Activated naive CD8-positive, alpha-beta T cell treated with anti-CD3 and anti-CD28 coated beads, Interleukin-2, amount 10 ng/mL, durations not matched to agents 7 days and 5 days (primary cell): ENCODE results near the gene RPUSD2. TPM values are rescaled to one million over a fixed set of nuclear protein-coding genes. Genes with fewer than 3 reads are reported as not detected.

Experiments
- ATAC-seq: fragments of 150-1000 bp; cut with Tn5 transposase; one replicate; pipeline ENCODE4 v1.10.0; 2021; ENCODE audit warnings: low read depth, moderate library complexity
- POLR2A ChIA-PET: fragments of 350-600 bp; sonication (Branson Sonifier 250); formaldehyde crosslinking; loops from one replicate; lab custom pipeline; 2021; ENCODE audit warnings: antibody characterized with exemption; lab: Charles Lee
- DNase-seq: peaks from one replicate; pipeline ENCODE4 v3.0.0; 2021
- H3K27ac Mint-ChIP-seq: one replicate; pipeline ENCODE4 v1.8.0; 2022; ENCODE audit warnings: mild to moderate bottlenecking, mixed read lengths
- H3K27me3 Mint-ChIP-seq: one replicate; pipeline ENCODE4 v1.8.0; 2022; ENCODE audit warnings: mild to moderate bottlenecking, moderate library complexity, mixed read lengths
- H3K36me3 Mint-ChIP-seq: one replicate; pipeline ENCODE4 v1.8.0; 2021; ENCODE audit warnings: mild to moderate bottlenecking, mixed read lengths
- H3K4me1 Mint-ChIP-seq: one replicate; pipeline ENCODE4 v1.8.0; 2021; ENCODE audit warnings: mixed read lengths
- H3K4me3 Mint-ChIP-seq: one replicate; pipeline ENCODE4 v1.8.0; 2022; ENCODE audit warnings: mild to moderate bottlenecking, moderate library complexity, mixed read lengths
- H3K9me3 Mint-ChIP-seq: one replicate; pipeline ENCODE4 v1.8.0; 2021; ENCODE audit warnings: mixed read lengths
- total RNA-seq, 2 experiments: library from RNA; stranded (reverse); gene quantifications; one replicate each; pipeline ENCODE4 v1.2.3, GENCODE V29; 2021

Gene RPUSD2
- total RNA-seq, 2 experiments from 2014 or later = 15.8 to 17.7 TPM

- Mint-ChIP-seq H3K27ac (no peak overlapping the region), H3K4me1 (peaks cover 12% of the 10 kb centered on the region), H3K27me3 (no peaks in the 10 kb centered on the region), H3K4me3 (no peak overlapping the region), H3K9me3 (no peaks in the 10 kb centered on the region), H3K36me3 (peaks cover 16% of the 10 kb centered on the region)
- ATAC-seq (no peak), DNase-seq (no peak)
- POLR2A ChIA-PET = no interaction called here
Measured at GRCh38 chr15:40600956-40601355, 31.9 kb downstream of the RPUSD2 start.

GRCh38 chr15:40603935-40604334 is 34.8 kb downstream of the RPUSD2 start:
- H3K27me3 Mint-ChIP-seq = no peaks in the 10 kb centered on the region
- ATAC-seq (no peak), DNase-seq (no peak)
- H3K9me3 Mint-ChIP-seq = no peaks in the 10 kb centered on the region
- H3K4me1 Mint-ChIP-seq = peaks cover 6% of the 10 kb centered on the region
- peaks cover 17% of the 10 kb centered on the region for H3K36me3 Mint-ChIP-seq
- POLR2A ChIA-PET = no interaction called here
- H3K4me3 Mint-ChIP-seq = no peak overlapping the region
- H3K27ac Mint-ChIP-seq = no peak overlapping the region

GRCh38 chr15:40613080-40613479 is 44.0 kb downstream of the RPUSD2 start:
- POLR2A ChIA-PET = no interaction called here
- DNase-seq (no peak), ATAC-seq (no peak)
- no peaks in the 10 kb centered on the region for H3K9me3 Mint-ChIP-seq
- no peaks in the 10 kb centered on the region for H3K4me1 Mint-ChIP-seq
- peaks cover 22% of the 10 kb centered on the region for H3K36me3 Mint-ChIP-seq
- no peak overlapping the region for H3K27ac Mint-ChIP-seq
- no peaks in the 10 kb centered on the region for H3K27me3 Mint-ChIP-seq
- H3K4me3 Mint-ChIP-seq = no peak overlapping the region

GRCh38 chr15:40618023-40618422 is 48.9 kb downstream of the RPUSD2 start:
- POLR2A ChIA-PET = no interaction called here
- Mint-ChIP-seq H3K4me3 (no peak overlapping the region), H3K27ac (no peak overlapping the region), H3K9me3 (no peaks in the 10 kb centered on the region), H3K36me3 (peaks cover 41% of the 10 kb centered on the region), H3K27me3 (no peaks in the 10 kb centered on the region), H3K4me1 (no peaks in the 10 kb centered on the region)
- ATAC-seq (no peak), DNase-seq (no peak)

- DNase-seq (no peak), ATAC-seq (no peak)
- POLR2A ChIA-PET = no interaction called here
- no peaks in the 10 kb centered on the region for H3K9me3 Mint-ChIP-seq
- H3K4me3 Mint-ChIP-seq = no peak overlapping the region
- no peak overlapping the region for H3K27ac Mint-ChIP-seq
- H3K27me3 Mint-ChIP-seq = no peaks in the 10 kb centered on the region
- H3K4me1 Mint-ChIP-seq = no peaks in the 10 kb centered on the region
- H3K36me3 Mint-ChIP-seq = peaks cover 46% of the 10 kb centered on the region
Measured at GRCh38 chr15:40618906-40619305, 49.8 kb downstream of the RPUSD2 start.

GRCh38 chr15:40623361-40623760 is 54.3 kb downstream of the RPUSD2 start:
- H3K4me1 Mint-ChIP-seq = no peaks in the 10 kb centered on the region
- no peak overlapping the region for H3K4me3 Mint-ChIP-seq
- H3K36me3 Mint-ChIP-seq = peaks cover 44% of the 10 kb centered on the region
- H3K27ac Mint-ChIP-seq = no peak overlapping the region
- POLR2A ChIA-PET = no interaction called here
- DNase-seq (no peak), ATAC-seq (no peak)
- H3K27me3 Mint-ChIP-seq = no peaks in the 10 kb centered on the region
- no peaks in the 10 kb centered on the region for H3K9me3 Mint-ChIP-seq

Other genes with a start within 250 kb of the RPUSD2 start
- gene INAFM2, start 245.6 kb upstream of the RPUSD2 start, total RNA-seq = 1 to 10 TPM; 8.8 to 9.4 TPM
- 1 to 10 TPM; 2.3 to 2.6 TPM for gene CCDC9B, start 228.4 kb upstream of the RPUSD2 start, total RNA-seq
- not detected for gene PHGR1, start 218.3 kb upstream of the RPUSD2 start, total RNA-seq
- 1 to 10 TPM; 1.5 to 2.0 TPM for gene DISP2, start 211.1 kb upstream of the RPUSD2 start, total RNA-seq
- gene KNSTRN, start 186.6 kb upstream of the RPUSD2 start, total RNA-seq = 10 to 100 TPM; 47.0 to 49.5 TPM
- gene IVD, start 163.5 kb upstream of the RPUSD2 start, total RNA-seq = 10 to 100 TPM; 92.4 to 95.2 TPM
- 10 to 100 TPM; 29.6 to 30.0 TPM for gene BAHD1, start 128.3 kb upstream of the RPUSD2 start, total RNA-seq
- gene CHST14, start 98.3 kb upstream of the RPUSD2 start, total RNA-seq = 10 to 100 TPM in 1 of 2 experiments, 1 to 10 TPM in 1; 9.8 to 10.8 TPM
- 10 to 100 TPM; 26.2 to 26.8 TPM for gene CCDC32, start 4.3 kb upstream of the RPUSD2 start, total RNA-seq
- gene KNL1, start 24.9 kb downstream of the RPUSD2 start, total RNA-seq = 10 to 100 TPM; 43.8 to 46.2 TPM
- gene RAD51, start 125.9 kb downstream of the RPUSD2 start, total RNA-seq = 10 to 100 TPM; 52.4 to 54.5 TPM
- gene RMDN3, start 186.0 kb downstream of the RPUSD2 start, total RNA-seq = 10 to 100 TPM; 32.5 to 36.4 TPM
- gene GCHFR, start 194.8 kb downstream of the RPUSD2 start, total RNA-seq = 10 to 100 TPM; 58.2 to 61.5 TPM
- 1 to 10 TPM; 2.4 TPM for gene C15orf62, start 200.7 kb downstream of the RPUSD2 start, total RNA-seq
- gene ZFYVE19, start 237.8 kb downstream of the RPUSD2 start, total RNA-seq = 10 to 100 TPM; 30.1 to 31.7 TPM
- gene DNAJC17, start 238.2 kb downstream of the RPUSD2 start, total RNA-seq = 10 to 100 TPM; 45.6 to 47.2 TPM